ENCODE results near the gene UVSSA. TPM values are rescaled to one million over a fixed set of nuclear protein-coding genes. Genes with fewer than 3 reads are reported as not detected.

Gene UVSSA
- total RNA-seq, 3 donors from 2014 or later (not counting 1 experiment from before 2014, with no cell fraction given) = 48.0 to 59.4 (median 56.4) TPM

DNA sequence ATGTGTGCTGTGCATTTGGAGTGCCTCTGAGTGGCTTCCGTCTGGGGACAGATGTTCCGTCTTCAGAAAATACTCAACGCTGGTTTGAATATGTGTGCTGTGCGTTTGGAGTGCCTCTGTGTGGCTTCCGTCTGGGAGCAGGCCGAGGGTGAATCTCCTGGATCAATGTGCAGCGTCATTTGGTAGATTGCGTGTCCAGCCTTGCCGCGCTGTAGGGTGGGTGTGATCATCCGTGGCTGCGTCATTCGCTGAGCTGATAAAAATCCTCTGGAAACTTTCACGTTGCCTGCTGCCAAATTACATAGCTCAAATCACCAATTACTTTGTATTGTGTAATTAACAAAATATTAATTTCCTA lies 12.1 kb downstream of the UVSSA start:
- H3K9me3 ChIP-seq (ENCODE audit: control insufficient read depth, insufficient read depth, low read length) = no peaks in the 10 kb centered on the region
- H3K4me1 Mint-ChIP-seq = peaks cover 0 to 4% of the 10 kb centered on the region in 2 donors
- H3K27me3 Mint-ChIP-seq (ENCODE audit: low read depth in 2 of 2) = no peaks in the 10 kb centered on the region
- no peak overlapping the region for H3K27ac ChIP-seq (ENCODE audit: low read length)
- H3K4me3 ChIP-seq (ENCODE audit: low read length) = no peak overlapping the region
- peaks cover 18% of the 10 kb centered on the region for H3K36me3 ChIP-seq (ENCODE audit: control insufficient read depth, insufficient read depth, low read length)
- WGBS (ENCODE audit: insufficient coverage) = 94% methylated on average over 11 of the region's 14 CpGs
- H3K27me3 ChIP-seq (ENCODE audit: control insufficient read depth, insufficient read depth, low read length) = no peaks in the 10 kb centered on the region
- H3K4me1 ChIP-seq (ENCODE audit: control insufficient read depth, insufficient read depth, low read length) = no peaks in the 10 kb centered on the region
- H3K36me3 Mint-ChIP-seq = no peaks in the 10 kb centered on the region
- H3K27ac Mint-ChIP-seq = no peak overlapping the region
- TF ChIP-seq CTCF (IDR thresholded peaks at IDR 0.05) = no peak
- no peaks in the 10 kb centered on the region for H3K9me3 Mint-ChIP-seq
- DNase-seq (no peak), ATAC-seq (no peak)
- H3K4me3 Mint-ChIP-seq = no peak overlapping the region
- intact Hi-C loops (cut with micrococcal nuclease) = loop anchor here (10.0 kb wide), 1 partner anchor 354 kb away; no protein-coding TSS in a partner anchor

DNA sequence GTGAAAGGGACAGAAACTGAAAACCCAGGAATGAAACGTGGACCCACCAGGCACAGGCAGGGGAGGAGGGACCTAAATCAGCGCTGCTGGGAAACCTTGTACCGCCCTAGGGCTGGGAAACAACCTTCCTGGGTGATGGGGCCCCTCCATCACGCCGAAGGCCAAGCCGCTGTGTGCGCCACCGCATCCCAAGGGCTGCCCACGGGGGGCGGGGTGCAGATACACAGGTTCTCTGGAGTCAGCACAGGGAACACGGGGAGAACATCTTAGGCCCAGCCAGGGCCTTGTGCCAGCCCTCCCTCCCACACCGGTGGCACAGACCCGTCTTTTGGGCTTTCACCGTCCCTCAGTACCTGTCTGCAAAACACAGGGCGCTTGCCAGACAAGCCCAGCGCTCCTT lies 13.0 kb downstream of the UVSSA start:
- Histone ChIP-seq H3K27ac (ENCODE audit: low read length) (no peak overlapping the region), H3K4me3 (ENCODE audit: low read length) (no peak overlapping the region), H3K36me3 (ENCODE audit: control insufficient read depth, insufficient read depth, low read length) (peaks cover 15% of the 10 kb centered on the region), H3K27me3 (ENCODE audit: control insufficient read depth, insufficient read depth, low read length) (no peaks in the 10 kb centered on the region), H3K9me3 (ENCODE audit: control insufficient read depth, insufficient read depth, low read length) (no peaks in the 10 kb centered on the region), H3K4me1 (ENCODE audit: control insufficient read depth, insufficient read depth, low read length) (no peaks in the 10 kb centered on the region)
- Mint-ChIP-seq H3K27ac (no peak overlapping the region), H3K9me3 (no peaks in the 10 kb centered on the region), H3K27me3 (ENCODE audit: low read depth in 2 of 2) (no peaks in the 10 kb centered on the region), H3K4me1 (peaks cover 0 to 4% of the 10 kb centered on the region in 2 donors), H3K4me3 (no peak overlapping the region), H3K36me3 (no peaks in the 10 kb centered on the region)
- WGBS (ENCODE audit: insufficient coverage) = 95% methylated on average over 16 of the region's 16 CpGs
- intact Hi-C loops (cut with micrococcal nuclease) = loop anchor here (10.0 kb wide), 1 partner anchor 355 kb away; no protein-coding TSS in a partner anchor
- ATAC-seq = no peak
- TF ChIP-seq CTCF (IDR thresholded peaks at IDR 0.05) = no peak
- no peak for DNase-seq

DNA sequence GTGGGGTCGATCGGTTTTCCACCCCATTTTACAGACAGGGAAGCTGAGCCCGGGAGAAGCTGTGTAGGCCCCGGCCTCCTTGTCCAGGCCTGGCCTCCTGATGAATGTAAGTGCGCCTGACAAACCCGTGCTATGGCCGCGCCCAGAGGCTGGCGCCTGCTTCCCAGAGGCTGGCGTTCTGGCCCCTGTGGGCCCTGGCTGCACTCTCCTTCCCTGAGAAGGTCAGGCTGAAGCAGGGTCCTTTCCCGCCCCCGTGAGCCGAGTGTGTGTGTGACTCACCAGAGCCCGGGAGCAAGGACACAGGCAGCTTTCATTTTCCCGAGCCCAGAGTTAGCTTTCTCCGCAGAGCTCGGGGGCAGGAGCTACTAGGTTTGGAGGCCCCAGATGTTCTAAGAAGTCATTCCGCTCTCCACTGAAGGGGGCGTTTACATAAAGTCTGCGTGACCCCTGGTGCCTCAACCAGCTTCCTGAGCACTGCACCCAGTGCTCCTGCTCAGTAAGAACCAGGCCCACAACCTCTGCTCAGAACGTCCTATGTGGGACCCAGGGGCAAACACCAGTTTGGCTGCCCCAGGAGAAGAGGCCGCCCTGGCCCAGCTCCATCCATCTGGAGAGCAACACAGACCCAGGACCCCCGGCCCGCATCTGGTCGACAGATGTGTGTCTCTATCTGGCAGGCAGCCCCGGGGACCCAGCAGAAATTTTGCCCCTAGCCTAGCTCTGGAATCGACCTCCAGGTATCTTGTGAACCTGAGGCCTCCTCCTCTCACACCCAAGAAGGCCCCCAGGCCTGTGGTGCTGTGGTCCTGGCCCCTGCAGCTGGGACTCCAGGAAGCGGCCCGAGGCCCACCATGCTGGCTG lies 13.6 kb downstream of the UVSSA start:
- H3K27me3 ChIP-seq (ENCODE audit: control insufficient read depth, insufficient read depth, low read length) = no peaks in the 10 kb centered on the region
- intact Hi-C loops (cut with micrococcal nuclease) = no loop called here
- Mint-ChIP-seq H3K4me1 (peaks cover 0 to 4% of the 10 kb centered on the region in 2 donors), H3K36me3 (no peaks in the 10 kb centered on the region), H3K4me3 (no peak overlapping the region), H3K27ac (no peak overlapping the region), H3K9me3 (no peaks in the 10 kb centered on the region), H3K27me3 (ENCODE audit: low read depth in 2 of 2) (no peaks in the 10 kb centered on the region)
- H3K36me3 ChIP-seq (ENCODE audit: control insufficient read depth, insufficient read depth, low read length) = peaks cover 10% of the 10 kb centered on the region
- DNase-seq (no peak), ATAC-seq (no peak)
- no peaks in the 10 kb centered on the region for H3K9me3 ChIP-seq (ENCODE audit: control insufficient read depth, insufficient read depth, low read length)
- no peak overlapping the region for H3K27ac ChIP-seq (ENCODE audit: low read length)
- H3K4me3 ChIP-seq (ENCODE audit: low read length) = no peak overlapping the region
- H3K4me1 ChIP-seq (ENCODE audit: control insufficient read depth, insufficient read depth, low read length) = no peaks in the 10 kb centered on the region
- no peak for TF ChIP-seq CTCF (IDR thresholded peaks at IDR 0.05)
- 94% methylated on average over 29 of the region's 29 CpGs for WGBS (ENCODE audit: insufficient coverage)
